H9 (cell line): ENCODE data around the gene PAX6. TPM values are rescaled to one million over a fixed set of nuclear protein-coding genes. Genes with fewer than 3 reads are reported as not detected.
A peak's percentile ranks its signal among the peaks of the same experiment; 100 is the strongest.

ENCODE experiments used
- DNase-seq: peaks from one replicate; pipeline ENCODE4 v3.0.0-alpha.2; 2017
- H2AFZ ChIP-seq: one replicate; pipeline ENCODE4 v1.6.1; 2013; ENCODE audit warnings: mild to moderate bottlenecking, low read length, control low read depth, moderate library complexity
- H2AK5ac ChIP-seq: 2 replicates; pipeline ENCODE4 v1.6.1; 2013; ENCODE audit warnings: low read length, control low read depth, mixed read lengths; ENCODE audit not compliant: insufficient read length
- H2BK120ac ChIP-seq: one replicate; pipeline ENCODE4 v1.6.1; 2013; ENCODE audit warnings: low read depth, mild to moderate bottlenecking, low read length, control low read depth, inconsistent platforms; ENCODE audit not compliant: poor library complexity, severe bottlenecking
- H2BK12ac ChIP-seq: 2 replicates; pipeline ENCODE4 v1.6.1; 2013; ENCODE audit warnings: low read length, control low read depth, mixed read lengths, low read depth; ENCODE audit not compliant: insufficient read length
- H2BK15ac ChIP-seq: 2 replicates; pipeline ENCODE4 v1.6.1; 2013; ENCODE audit warnings: low read depth, low read length, control low read depth
- H2BK20ac ChIP-seq: one replicate; pipeline ENCODE4 v1.6.1; 2013; ENCODE audit warnings: low read depth, mild to moderate bottlenecking, low read length, control low read depth, inconsistent platforms; ENCODE audit not compliant: poor library complexity, severe bottlenecking
- H2BK5ac ChIP-seq: 2 replicates; pipeline ENCODE4 v1.6.1; 2013; ENCODE audit warnings: low read length, control low read depth, mixed read lengths; ENCODE audit not compliant: insufficient read length
- H3K14ac ChIP-seq: 2 replicates; pipeline ENCODE4 v1.6.1; 2013; ENCODE audit warnings: low read length, control low read depth; ENCODE audit not compliant: insufficient read depth
- H3K18ac ChIP-seq: 2 replicates; pipeline ENCODE4 v1.6.1; 2013; ENCODE audit warnings: low read depth, mild to moderate bottlenecking, mixed read lengths, low read length, control low read depth; ENCODE audit not compliant: insufficient read length
- H3K23ac ChIP-seq: 2 replicates; pipeline ENCODE4 v1.6.1; 2013; ENCODE audit warnings: low read length, control low read depth, mixed read lengths, low read depth; ENCODE audit not compliant: insufficient read length
- H3K23me2 ChIP-seq: 2 replicates; pipeline ENCODE4 v1.6.1; 2013; ENCODE audit warnings: low read depth, mild to moderate bottlenecking, mixed read lengths, low read length, control low read depth; ENCODE audit not compliant: insufficient read length, poor library complexity, severe bottlenecking
- H3K27ac ChIP-seq: 2 replicates; pipeline ENCODE4 v1.5.1; 2013; ENCODE audit warnings: low read length, control low read depth, mixed read lengths, low read depth; ENCODE audit not compliant: insufficient read length
- H3K27me3 ChIP-seq: 2 replicates; pipeline ENCODE4 v1.6.1; 2013; ENCODE audit warnings: low read length, control low read depth, inconsistent platforms; ENCODE audit not compliant: insufficient read depth
- H3K4ac ChIP-seq: 2 replicates; pipeline ENCODE4 v1.6.1; 2013; ENCODE audit warnings: low read depth, mild to moderate bottlenecking, control low read depth, inconsistent platforms, low read length, moderate library complexity
- H3K4me1 ChIP-seq: 2 replicates; pipeline ENCODE4 v1.6.1; 2013; ENCODE audit warnings: low read length, control low read depth, inconsistent platforms; ENCODE audit not compliant: insufficient read depth
- H3K4me2 ChIP-seq: 2 replicates; pipeline ENCODE4 v1.6.1; 2013; ENCODE audit warnings: low read length, control low read depth, mixed read lengths; ENCODE audit not compliant: insufficient read length, insufficient read depth
- H3K56ac ChIP-seq: 2 replicates; pipeline ENCODE4 v1.6.1; 2013; ENCODE audit warnings: low read depth, mild to moderate bottlenecking, mixed read lengths, low read length, control low read depth; ENCODE audit not compliant: insufficient read length
- H3K79me1 ChIP-seq: 2 replicates; pipeline ENCODE4 v1.6.1; 2013; ENCODE audit warnings: low read depth, mild to moderate bottlenecking, moderate library complexity, low read length, control low read depth, inconsistent platforms; ENCODE audit not compliant: insufficient read depth, poor library complexity, severe bottlenecking
- H3K79me2 ChIP-seq: 2 replicates; pipeline ENCODE4 v1.6.1; 2013; ENCODE audit warnings: low read length, control low read depth, inconsistent platforms; ENCODE audit not compliant: insufficient read depth
- H3K9ac ChIP-seq: 2 replicates; pipeline ENCODE4 v1.6.1; 2013; ENCODE audit warnings: low read length, control low read depth, mixed read lengths; ENCODE audit not compliant: insufficient read length; ENCODE audit errors: extremely low read depth
- H3K9me3 ChIP-seq: one replicate; pipeline ENCODE4 v1.6.1; 2013; ENCODE audit warnings: low read depth, low read length, inconsistent platforms; ENCODE audit not compliant: control insufficient read depth
- H3T11ph ChIP-seq: one replicate; pipeline ENCODE4 v1.6.1; 2013; ENCODE audit warnings: mild to moderate bottlenecking, low read length, control low read depth, inconsistent platforms
- H4K20me1 ChIP-seq: one replicate; pipeline ENCODE4 v1.6.1; 2013; ENCODE audit not compliant: control insufficient read depth, insufficient read length, insufficient read depth
- H4K5ac ChIP-seq: 2 replicates; pipeline ENCODE4 v1.6.1; 2013; ENCODE audit warnings: low read depth, mild to moderate bottlenecking, mixed read lengths, low read length, control low read depth; ENCODE audit not compliant: insufficient read length
- H4K8ac ChIP-seq: replicated peaks from 2 replicates; pipeline ENCODE4 v1.6.1; 2013; ENCODE audit warnings: low read length, control low read depth, mixed read lengths, low read depth; ENCODE audit not compliant: insufficient read length
- H4K91ac ChIP-seq: 2 replicates; pipeline ENCODE4 v1.6.1; 2013; ENCODE audit warnings: low read depth, mild to moderate bottlenecking, moderate library complexity, mixed read lengths, low read length, control low read depth; ENCODE audit not compliant: insufficient read length
- H3K27ac Mint-ChIP-seq, 3 experiments: 2 replicates in 2 of 3; 3 replicates in 1 of 3; pipeline ENCODE4 v1.8.0; 2020 to 2021; ENCODE audit warnings: mixed read lengths in 3 of 3, mild to moderate bottlenecking in 1 of 3, moderate library complexity in 1 of 3
- H3K27me3 Mint-ChIP-seq: 2 replicates; pipeline ENCODE4 v1.8.0; 2021; ENCODE audit warnings: low read depth, mild to moderate bottlenecking, moderate library complexity, mixed read lengths
- H3K36me3 Mint-ChIP-seq, 3 experiments: 2 replicates in 2 of 3; 3 replicates in 1 of 3; pipeline ENCODE4 v1.8.0; 2020 to 2021; ENCODE audit warnings: low read depth in 3 of 3, mixed read lengths in 3 of 3; ENCODE audit not compliant: insufficient read depth in 1 of 3
- H3K4me1 Mint-ChIP-seq, 2 experiments: 2 replicates each; pipeline ENCODE4 v1.8.0; 2020; ENCODE audit warnings: mixed read lengths in 2 of 2
- H3K4me3 Mint-ChIP-seq, 2 experiments: 2 replicates in 1 of 2; 3 replicates in 1 of 2; pipeline ENCODE4 v1.8.0; 2020 to 2021; ENCODE audit warnings: mild to moderate bottlenecking in 2 of 2, mixed read lengths in 2 of 2, moderate library complexity in 1 of 2
- H3K9me3 Mint-ChIP-seq, 2 experiments: 2 replicates in 1 of 2; 3 replicates in 1 of 2; pipeline ENCODE4 v1.8.0; 2020; ENCODE audit warnings: mild to moderate bottlenecking in 2 of 2, mixed read lengths in 2 of 2, moderate library complexity in 1 of 2
- CTCF ChIP-seq: fragments of 200-600 bp; sonication (generic); conservative IDR thresholded peaks from 3 replicates; pipeline ENCODE4 v1.8.0; 2021; ENCODE audit warnings: antibody characterized with exemption, mild to moderate bottlenecking
- WGBS: extraction: QIAGEN DNeasy Blood & Tissue Kit; methylation state at CpG from one replicate; pipeline ENCODE4 v1.1.7; 2013; ENCODE audit warnings: missing lambda C conversion rate, low lambda C conversion rate, mixed read lengths; ENCODE audit not compliant: insufficient read length; ENCODE audit errors: extremely low coverage; 5-methylcytosine and 5-hydroxymethylcytosine counted together
- total RNA-seq: library from RNA; stranded (reverse); gene quantifications from 2 replicates; pipeline ENCODE4 v1.2.1, GENCODE V29; 2021

PAX6 gene
- total RNA-seq, 1 experiment from 2014 or later, result not detected

- Mint-ChIP-seq H3K27ac (no peak overlapping the region), H3K4me1 (peaks cover 45 to 65% of the 10 kb centered on the region in 2 experiments), H3K36me3 (no peaks in the 10 kb centered on the region)
Observed at GRCh38 chr11:31826536-31827438, 15.7 kb upstream of the PAX6 start.

More at GRCh38 chr11:31826536-31827438, 15.7 kb upstream of the PAX6 start:
- DNase-seq, result peak; percentile 51
- peaks cover 87% of the 10 kb centered on the region for H3K27me3 Mint-ChIP-seq
- Histone ChIP-seq H3K27me3 (peaks cover 51% of the 10 kb centered on the region), H3K4ac (no peak overlapping the region), H3K79me1 (no peaks in the 10 kb centered on the region), H3K79me2 (peaks cover 1% of the 10 kb centered on the region; the same call in 1 of the 2 replicates), H2BK12ac (no peak overlapping the region), H3K14ac (no peak overlapping the region; the same call in 1 of the 2 replicates), H4K5ac (no peak overlapping the region), H2BK120ac (no peak overlapping the region), H4K91ac (no peak overlapping the region), H3K23ac (no peak overlapping the region), H3K56ac (no peak overlapping the region), H2BK20ac (no peak overlapping the region), H3T11ph (no peak overlapping the region), H2BK5ac (no peak overlapping the region), H3K27ac (no peak overlapping the region), H2AK5ac (no peak overlapping the region), H3K4me2 (peak overlapping the region; percentile 68), H4K8ac (no peak overlapping the region), H2BK15ac (no peak overlapping the region), H3K9me3 (no peaks in the 10 kb centered on the region), H3K18ac (no peak overlapping the region), H2AFZ (no peak overlapping the region), H3K9ac (no peak overlapping the region), H3K4me1 (no peaks in the 10 kb centered on the region; the same call in 1 of the 2 replicates), H4K20me1 (peaks cover 3% of the 10 kb centered on the region), H3K23me2 (peaks cover 10% of the 10 kb centered on the region)
- WGBS, result no CpG with 5 or more reads among the region's 55 CpGs
- TF ChIP-seq CTCF, result no peak
- H3K9me3 Mint-ChIP-seq, result no peaks in the 10 kb centered on the region; a peak in 1 of 5 replicates
- H3K4me3 Mint-ChIP-seq, result peak overlapping the region; percentile 50 to 77
